ENCODE results near the gene EBF3.

The EBF3 gene

DNA sequence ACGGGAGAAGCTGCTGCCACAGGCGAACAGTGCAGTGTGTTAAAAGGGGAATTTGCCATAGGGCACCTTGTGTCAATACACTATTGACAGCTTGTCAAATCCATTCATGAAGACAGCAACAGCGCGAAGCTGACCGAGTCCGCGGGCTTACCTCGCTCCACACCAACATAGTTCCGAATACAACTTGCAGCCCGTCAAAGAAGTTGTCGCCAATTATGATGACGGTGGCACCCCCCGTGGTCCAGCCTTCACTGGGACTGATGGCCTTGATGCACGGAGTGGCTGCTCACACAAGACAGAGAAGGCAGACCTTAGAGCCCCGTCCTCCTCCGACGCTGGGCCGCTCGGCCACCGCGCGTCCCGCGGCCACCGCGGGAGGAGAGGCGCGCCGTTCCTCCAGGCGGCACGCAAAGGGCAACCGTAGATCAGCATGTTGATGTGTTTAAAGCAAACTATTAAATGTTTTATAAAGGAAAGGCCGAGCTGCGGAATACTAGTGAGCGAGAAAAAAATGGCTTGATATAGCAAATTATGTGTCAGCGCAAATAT is 96.4 kb downstream of the EBF3 start:
- no peak overlapping the region for H3K9ac ChIP-seq (ENCODE audit: low read length)
- H4K20me1 ChIP-seq (ENCODE audit: insufficient read depth, low read length), result no peaks in the 10 kb centered on the region
- no peaks in the 10 kb centered on the region for H3K36me3 ChIP-seq (replicated peaks; ENCODE audit: low read depth, low read length)
- no peak overlapping the region for H3K4me2 ChIP-seq (ENCODE audit: low read length)
- H3K27ac ChIP-seq (ENCODE audit: low read length), result no peak overlapping the region
- TF ChIP-seq EZH2phosphoT487 (IDR thresholded peaks at IDR 0.05; ENCODE audit: low read depth), result no peak
- TF ChIP-seq, protein P1, sequence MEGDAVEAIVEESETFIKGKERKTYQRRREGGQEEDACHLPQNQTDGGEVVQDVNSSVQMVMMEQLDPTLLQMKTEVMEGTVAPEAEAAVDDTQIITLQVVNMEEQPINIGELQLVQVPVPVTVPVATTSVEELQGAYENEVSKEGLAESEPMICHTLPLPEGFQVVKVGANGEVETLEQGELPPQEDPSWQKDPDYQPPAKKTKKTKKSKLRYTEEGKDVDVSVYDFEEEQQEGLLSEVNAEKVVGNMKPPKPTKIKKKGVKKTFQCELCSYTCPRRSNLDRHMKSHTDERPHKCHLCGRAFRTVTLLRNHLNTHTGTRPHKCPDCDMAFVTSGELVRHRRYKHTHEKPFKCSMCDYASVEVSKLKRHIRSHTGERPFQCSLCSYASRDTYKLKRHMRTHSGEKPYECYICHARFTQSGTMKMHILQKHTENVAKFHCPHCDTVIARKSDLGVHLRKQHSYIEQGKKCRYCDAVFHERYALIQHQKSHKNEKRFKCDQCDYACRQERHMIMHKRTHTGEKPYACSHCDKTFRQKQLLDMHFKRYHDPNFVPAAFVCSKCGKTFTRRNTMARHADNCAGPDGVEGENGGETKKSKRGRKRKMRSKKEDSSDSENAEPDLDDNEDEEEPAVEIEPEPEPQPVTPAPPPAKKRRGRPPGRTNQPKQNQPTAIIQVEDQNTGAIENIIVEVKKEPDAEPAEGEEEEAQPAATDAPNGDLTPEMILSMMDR (IDR thresholded peaks at IDR 0.05; ENCODE audit: low read depth, low read length), result no peak
- H3K9me3 ChIP-seq (ENCODE audit: insufficient read depth, low read length), result no peaks in the 10 kb centered on the region
- H3K4me1 ChIP-seq (ENCODE audit: low read length), result no peaks in the 10 kb centered on the region
- no peaks in the 10 kb centered on the region for H3K27me3 ChIP-seq (ENCODE audit: low read depth, low read length)
- H3K4me3 ChIP-seq (ENCODE audit: low read length), result no peak overlapping the region
- H3K79me2 ChIP-seq (ENCODE audit: low read length), result no peaks in the 10 kb centered on the region
- H2AFZ ChIP-seq (ENCODE audit: low read depth, low read length), result no peak overlapping the region

DNA sequence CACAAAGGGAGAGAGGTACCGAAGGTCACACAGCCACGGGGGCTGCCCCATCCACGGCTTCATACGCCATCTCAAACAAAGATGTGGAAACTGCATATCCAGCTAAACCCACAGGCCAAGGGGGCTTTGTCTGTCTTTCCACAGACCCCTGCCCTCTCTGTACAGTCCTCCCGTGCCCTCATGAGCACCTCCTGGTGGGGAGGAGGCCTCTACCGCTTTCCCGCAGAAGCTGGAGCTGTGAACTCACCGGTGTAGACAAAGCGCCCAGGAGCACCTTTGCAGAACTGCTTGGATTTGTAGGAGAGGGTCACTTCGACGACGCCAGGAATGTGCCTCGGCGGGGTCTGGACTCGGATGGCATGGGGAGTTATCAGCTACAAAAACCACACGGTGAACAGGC is 97.2 kb downstream of the EBF3 start:
- Histone ChIP-seq H3K9ac (ENCODE audit: low read length) (no peak overlapping the region), H3K4me1 (ENCODE audit: low read length) (no peaks in the 10 kb centered on the region), H3K9me3 (ENCODE audit: insufficient read depth, low read length) (no peaks in the 10 kb centered on the region), H3K4me2 (ENCODE audit: low read length) (no peak overlapping the region), H2AFZ (ENCODE audit: low read depth, low read length) (no peak overlapping the region), H4K20me1 (ENCODE audit: insufficient read depth, low read length) (no peaks in the 10 kb centered on the region), H3K79me2 (ENCODE audit: low read length) (no peaks in the 10 kb centered on the region), H3K36me3 (replicated peaks; ENCODE audit: low read depth, low read length) (no peaks in the 10 kb centered on the region), H3K27me3 (ENCODE audit: low read depth, low read length) (no peaks in the 10 kb centered on the region), H3K4me3 (ENCODE audit: low read length) (no peak overlapping the region), H3K27ac (ENCODE audit: low read length) (no peak overlapping the region)
- TF ChIP-seq, protein P1 (IDR thresholded peaks at IDR 0.05; ENCODE audit: low read depth, low read length), result no peak

GRCh38 chr10:129865960-129866359 is 98.1 kb downstream of the EBF3 start:
- Histone ChIP-seq H3K27ac (ENCODE audit: low read length) (no peak overlapping the region), H3K79me2 (ENCODE audit: low read length) (no peaks in the 10 kb centered on the region), H3K27me3 (ENCODE audit: low read depth, low read length) (no peaks in the 10 kb centered on the region), H3K4me3 (ENCODE audit: low read length) (no peak overlapping the region), H4K20me1 (ENCODE audit: insufficient read depth, low read length) (no peaks in the 10 kb centered on the region), H3K9ac (ENCODE audit: low read length) (no peak overlapping the region), H3K36me3 (replicated peaks; ENCODE audit: low read depth, low read length) (no peaks in the 10 kb centered on the region), H3K4me2 (ENCODE audit: low read length) (no peak overlapping the region), H3K4me1 (ENCODE audit: low read length) (no peaks in the 10 kb centered on the region), H2AFZ (ENCODE audit: low read depth, low read length) (no peak overlapping the region), H3K9me3 (ENCODE audit: insufficient read depth, low read length) (no peaks in the 10 kb centered on the region)
- TF ChIP-seq, protein P1 (IDR thresholded peaks at IDR 0.05; ENCODE audit: low read depth, low read length), result no peak
- no peak for TF ChIP-seq EZH2phosphoT487 (IDR thresholded peaks at IDR 0.05; ENCODE audit: low read depth)

DNA sequence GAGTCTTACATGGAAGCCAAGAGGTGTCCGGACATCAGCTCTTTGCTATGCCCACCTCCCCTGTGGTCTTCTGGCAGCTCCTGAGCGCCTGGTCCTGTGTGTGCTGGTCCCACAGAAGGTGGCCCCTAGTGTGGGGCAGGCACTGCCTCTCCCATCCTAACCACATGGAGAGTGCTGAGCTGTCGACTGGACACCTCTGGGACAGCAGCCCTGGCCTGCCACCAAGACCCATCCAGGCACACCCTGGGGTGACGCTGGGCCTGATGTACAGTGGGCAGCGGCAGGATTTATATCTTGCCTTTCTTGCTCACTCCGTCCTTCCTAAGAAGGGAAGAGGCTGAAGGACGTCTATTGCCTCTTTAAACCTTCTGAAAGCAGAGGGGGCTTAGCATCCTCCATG is 98.7 kb downstream of the EBF3 start:
- Histone ChIP-seq H3K9me3 (ENCODE audit: insufficient read depth, low read length) (no peaks in the 10 kb centered on the region), H3K9ac (ENCODE audit: low read length) (no peak overlapping the region), H3K27ac (ENCODE audit: low read length) (no peak overlapping the region), H3K4me2 (ENCODE audit: low read length) (no peak overlapping the region), H3K4me1 (ENCODE audit: low read length) (no peaks in the 10 kb centered on the region), H3K27me3 (ENCODE audit: low read depth, low read length) (no peaks in the 10 kb centered on the region), H3K36me3 (replicated peaks; ENCODE audit: low read depth, low read length) (no peaks in the 10 kb centered on the region), H2AFZ (ENCODE audit: low read depth, low read length) (no peak overlapping the region), H3K4me3 (ENCODE audit: low read length) (no peak overlapping the region), H3K79me2 (ENCODE audit: low read length) (no peaks in the 10 kb centered on the region), H4K20me1 (ENCODE audit: insufficient read depth, low read length) (no peaks in the 10 kb centered on the region)
- no peak for TF ChIP-seq EZH2phosphoT487 (IDR thresholded peaks at IDR 0.05; ENCODE audit: low read depth)
- TF ChIP-seq, protein P1 (IDR thresholded peaks at IDR 0.05; ENCODE audit: low read depth, low read length), result no peak
